ENCODE data around the gene MCTP1.

The MCTP1 gene

DNA sequence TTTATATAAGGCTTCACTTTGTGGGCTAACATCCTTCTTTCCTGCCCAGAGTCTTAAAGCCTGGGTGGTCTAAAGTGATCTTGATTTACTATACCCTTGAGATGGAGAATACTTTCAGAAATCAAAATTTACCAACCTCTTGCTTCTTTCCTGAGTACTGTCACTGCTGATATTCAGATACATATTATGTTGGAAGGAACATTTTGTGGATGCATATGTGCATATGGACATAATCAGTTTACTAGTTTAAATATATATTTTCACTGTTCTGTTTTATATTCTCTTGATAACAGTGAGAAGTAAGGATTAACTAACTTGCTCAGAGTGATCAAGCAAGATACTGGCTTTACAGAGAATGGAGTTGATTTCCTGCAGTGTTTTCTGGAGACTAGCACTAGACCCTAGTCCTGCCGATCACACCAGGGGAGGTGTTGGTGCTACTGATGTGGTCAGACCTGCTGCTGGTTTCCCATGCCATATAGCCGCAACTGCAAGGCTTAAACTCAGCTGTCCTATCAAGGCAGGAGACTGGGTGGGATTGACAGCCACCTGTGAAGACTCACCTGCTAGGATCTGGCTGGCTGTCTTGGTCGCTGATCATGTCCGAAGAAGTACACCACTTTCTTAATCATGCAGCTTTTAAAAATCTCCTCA is 608.8 kb downstream of the MCTP1 start:
- Histone ChIP-seq H3K27me3 (ENCODE audit: insufficient read depth, poor library complexity, severe bottlenecking) (no peaks in the 10 kb centered on the region), H3K27ac (replicated peaks) (no peak overlapping the region), H3K4me3 (replicated peaks; ENCODE audit: insufficient read depth, low read length) (no peak overlapping the region)
- TF ChIP-seq SPI1 (IDR thresholded peaks at IDR 0.05; ENCODE audit: borderline replicate concordance, low read depth), result no peak
- TF ChIP-seq POLR2AphosphoS5 (IDR thresholded peaks at IDR 0.05; ENCODE audit: low read depth), result no peak
- TF ChIP-seq, protein P1, sequence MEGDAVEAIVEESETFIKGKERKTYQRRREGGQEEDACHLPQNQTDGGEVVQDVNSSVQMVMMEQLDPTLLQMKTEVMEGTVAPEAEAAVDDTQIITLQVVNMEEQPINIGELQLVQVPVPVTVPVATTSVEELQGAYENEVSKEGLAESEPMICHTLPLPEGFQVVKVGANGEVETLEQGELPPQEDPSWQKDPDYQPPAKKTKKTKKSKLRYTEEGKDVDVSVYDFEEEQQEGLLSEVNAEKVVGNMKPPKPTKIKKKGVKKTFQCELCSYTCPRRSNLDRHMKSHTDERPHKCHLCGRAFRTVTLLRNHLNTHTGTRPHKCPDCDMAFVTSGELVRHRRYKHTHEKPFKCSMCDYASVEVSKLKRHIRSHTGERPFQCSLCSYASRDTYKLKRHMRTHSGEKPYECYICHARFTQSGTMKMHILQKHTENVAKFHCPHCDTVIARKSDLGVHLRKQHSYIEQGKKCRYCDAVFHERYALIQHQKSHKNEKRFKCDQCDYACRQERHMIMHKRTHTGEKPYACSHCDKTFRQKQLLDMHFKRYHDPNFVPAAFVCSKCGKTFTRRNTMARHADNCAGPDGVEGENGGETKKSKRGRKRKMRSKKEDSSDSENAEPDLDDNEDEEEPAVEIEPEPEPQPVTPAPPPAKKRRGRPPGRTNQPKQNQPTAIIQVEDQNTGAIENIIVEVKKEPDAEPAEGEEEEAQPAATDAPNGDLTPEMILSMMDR (IDR thresholded peaks at IDR 0.05; ENCODE audit: insufficient read depth, low read length), result no peak
- TF ChIP-seq, protein P2, sequence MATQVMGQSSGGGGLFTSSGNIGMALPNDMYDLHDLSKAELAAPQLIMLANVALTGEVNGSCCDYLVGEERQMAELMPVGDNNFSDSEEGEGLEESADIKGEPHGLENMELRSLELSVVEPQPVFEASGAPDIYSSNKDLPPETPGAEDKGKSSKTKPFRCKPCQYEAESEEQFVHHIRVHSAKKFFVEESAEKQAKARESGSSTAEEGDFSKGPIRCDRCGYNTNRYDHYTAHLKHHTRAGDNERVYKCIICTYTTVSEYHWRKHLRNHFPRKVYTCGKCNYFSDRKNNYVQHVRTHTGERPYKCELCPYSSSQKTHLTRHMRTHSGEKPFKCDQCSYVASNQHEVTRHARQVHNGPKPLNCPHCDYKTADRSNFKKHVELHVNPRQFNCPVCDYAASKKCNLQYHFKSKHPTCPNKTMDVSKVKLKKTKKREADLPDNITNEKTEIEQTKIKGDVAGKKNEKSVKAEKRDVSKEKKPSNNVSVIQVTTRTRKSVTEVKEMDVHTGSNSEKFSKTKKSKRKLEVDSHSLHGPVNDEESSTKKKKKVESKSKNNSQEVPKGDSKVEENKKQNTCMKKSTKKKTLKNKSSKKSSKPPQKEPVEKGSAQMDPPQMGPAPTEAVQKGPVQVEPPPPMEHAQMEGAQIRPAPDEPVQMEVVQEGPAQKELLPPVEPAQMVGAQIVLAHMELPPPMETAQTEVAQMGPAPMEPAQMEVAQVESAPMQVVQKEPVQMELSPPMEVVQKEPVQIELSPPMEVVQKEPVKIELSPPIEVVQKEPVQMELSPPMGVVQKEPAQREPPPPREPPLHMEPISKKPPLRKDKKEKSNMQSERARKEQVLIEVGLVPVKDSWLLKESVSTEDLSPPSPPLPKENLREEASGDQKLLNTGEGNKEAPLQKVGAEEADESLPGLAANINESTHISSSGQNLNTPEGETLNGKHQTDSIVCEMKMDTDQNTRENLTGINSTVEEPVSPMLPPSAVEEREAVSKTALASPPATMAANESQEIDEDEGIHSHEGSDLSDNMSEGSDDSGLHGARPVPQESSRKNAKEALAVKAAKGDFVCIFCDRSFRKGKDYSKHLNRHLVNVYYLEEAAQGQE (IDR thresholded peaks at IDR 0.05; ENCODE audit: insufficient replicate concordance, low read depth), result no peak
- no peak for TF ChIP-seq GABPA (IDR thresholded peaks at IDR 0.05; ENCODE audit: low read depth)
- no peak for DNase-seq (ENCODE audit: low read depth in 1 of 2, low spot score in 1 of 2)

DNA sequence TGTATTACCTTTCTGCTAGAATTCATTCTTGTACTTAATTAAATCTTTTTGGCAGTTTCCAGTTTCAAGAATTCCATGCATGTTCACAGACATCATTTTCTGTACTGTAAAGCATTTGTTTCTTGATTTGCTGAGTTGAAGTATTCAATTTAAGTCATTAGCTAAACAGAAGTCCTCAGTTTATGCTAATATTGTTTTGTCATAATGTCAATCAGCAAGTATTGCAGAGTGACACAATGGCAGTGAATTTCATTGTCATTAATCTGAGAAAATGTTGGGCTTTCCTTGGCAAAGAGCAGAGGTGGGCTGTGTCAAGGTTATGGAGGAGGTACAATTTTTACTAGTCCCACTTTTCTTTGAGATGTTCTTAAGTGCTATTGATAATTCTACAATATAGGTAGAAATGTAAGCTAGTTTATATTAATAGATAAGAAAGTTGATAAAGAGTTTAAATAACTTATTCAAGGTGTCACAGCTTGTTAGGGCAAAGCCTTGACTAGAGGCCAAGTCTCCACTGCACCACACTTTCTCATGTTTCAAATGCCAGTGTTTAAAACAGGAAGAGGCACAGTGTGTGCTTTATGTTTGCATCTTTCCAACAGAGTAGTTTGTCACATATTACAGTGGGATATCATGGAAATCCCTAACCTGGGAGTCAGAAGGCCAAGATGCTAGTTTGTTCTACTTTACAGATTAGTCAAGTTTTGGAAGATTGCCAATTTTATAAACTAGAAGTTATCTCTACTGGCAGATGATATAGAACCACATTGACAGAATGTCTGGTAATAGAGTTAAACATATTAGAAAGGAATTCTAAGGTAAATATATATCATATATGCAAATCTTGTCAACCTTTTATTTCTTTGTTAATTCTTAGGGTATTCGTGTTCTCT is 610.2 kb downstream of the MCTP1 start:
- TF ChIP-seq SPI1 (IDR thresholded peaks at IDR 0.05; ENCODE audit: borderline replicate concordance, low read depth) (no peak), GABPA (IDR thresholded peaks at IDR 0.05; ENCODE audit: low read depth) (no peak), POLR2AphosphoS5 (IDR thresholded peaks at IDR 0.05; ENCODE audit: low read depth) (no peak)
- TF ChIP-seq, protein P1 (IDR thresholded peaks at IDR 0.05; ENCODE audit: insufficient read depth, low read length), result no peak
- TF ChIP-seq, protein P2 (IDR thresholded peaks at IDR 0.05; ENCODE audit: insufficient replicate concordance, low read depth), result no peak
- Histone ChIP-seq H3K4me3 (replicated peaks; ENCODE audit: insufficient read depth, low read length) (no peak overlapping the region), H3K27ac (replicated peaks) (no peak overlapping the region), H3K27me3 (ENCODE audit: insufficient read depth, poor library complexity, severe bottlenecking) (no peaks in the 10 kb centered on the region)
- DNase-seq (ENCODE audit: low read depth in 1 of 2, low spot score in 1 of 2), result no peak

DNA sequence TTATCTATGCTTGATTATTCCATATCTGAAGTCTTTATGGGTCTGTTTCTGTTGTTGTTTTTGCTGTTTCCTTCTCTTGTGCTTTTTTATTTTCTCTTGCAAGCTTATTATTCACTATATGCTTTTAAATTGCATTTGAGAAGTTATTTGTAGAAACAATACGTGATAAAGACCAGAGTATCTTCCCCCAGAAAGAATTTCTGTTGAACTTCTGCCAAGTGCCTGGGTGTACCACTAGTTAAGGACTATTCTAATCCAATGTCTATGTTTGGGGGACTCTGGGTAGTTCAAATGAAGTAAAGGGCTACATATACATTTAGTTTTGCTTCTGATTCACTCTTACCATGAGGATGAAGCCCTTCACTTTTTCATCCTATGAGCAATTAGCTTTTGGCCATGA is 612.1 kb downstream of the MCTP1 start:
- H3K4me3 ChIP-seq (replicated peaks; ENCODE audit: insufficient read depth, low read length), result no peak overlapping the region
- no peaks in the 10 kb centered on the region for H3K27me3 ChIP-seq (ENCODE audit: insufficient read depth, poor library complexity, severe bottlenecking)
- no peak overlapping the region for H3K27ac ChIP-seq (replicated peaks)
- TF ChIP-seq, protein P1 (IDR thresholded peaks at IDR 0.05; ENCODE audit: insufficient read depth, low read length), result no peak
- no peak for TF ChIP-seq SPI1 (IDR thresholded peaks at IDR 0.05; ENCODE audit: borderline replicate concordance, low read depth)
- TF ChIP-seq, protein P2 (IDR thresholded peaks at IDR 0.05; ENCODE audit: insufficient replicate concordance, low read depth), result no peak
- DNase-seq (ENCODE audit: low read depth in 1 of 2, low spot score in 1 of 2), result no peak
